ENCODE measurements around the gene METAP1.

GRCh38 chr4:99047710-99048109, 52.2 kb downstream of the METAP1 start:
- TF ChIP-seq RAD21 (IDR thresholded peaks at IDR 0.05) (no peak), SP1 (IDR thresholded peaks at IDR 0.05) (no peak), CTCF (IDR thresholded peaks at IDR 0.05; ENCODE audit: low read depth, low read length, missing input control) (no peak), NR2F2 (IDR thresholded peaks at IDR 0.05) (no peak), YY1 (IDR thresholded peaks at IDR 0.05) (no peak), GABPA (IDR thresholded peaks at IDR 0.05 in 1 of 2, conservative IDR thresholded peaks at IDR 0.05 in 1 of 2) (no peak), JUND (IDR thresholded peaks at IDR 0.05) (no peak), ATF3 (IDR thresholded peaks at IDR 0.05) (no peak), REST (IDR thresholded peaks at IDR 0.05) (no peak), HNF4G (IDR thresholded peaks at IDR 0.05) (no peak)

Data from liver (tissue), 3 donors.